NCI-H2029 treated with DMSO at 0.1 percent for 48 hours (cell line): ENCODE results near the gene NR3C2.

Experiments used
- DNase-seq: peaks from one replicate; lab custom pipeline; 2025; lab: John Stamatoyannopoulos, UW

NR3C2 gene

DNA sequence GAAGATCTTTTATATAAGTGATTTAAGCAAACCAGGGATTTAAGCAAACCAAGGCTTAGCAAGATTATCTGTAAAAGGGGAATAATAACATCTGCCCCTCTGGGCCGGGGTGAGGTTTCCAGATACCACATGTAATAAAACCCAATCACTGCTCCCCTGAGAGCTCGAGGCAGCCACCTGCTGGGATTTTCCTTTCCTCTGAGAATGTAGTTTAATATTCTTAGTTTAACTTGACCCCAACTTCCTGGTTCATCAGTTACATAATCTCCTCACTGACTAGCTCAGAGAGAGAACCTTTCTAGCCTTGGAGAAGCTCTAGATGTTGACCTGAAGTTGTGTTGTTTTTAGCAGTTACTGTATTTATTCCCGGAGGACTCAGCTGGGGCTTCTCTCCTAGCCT, 387.9 kb downstream of the NR3C2 start:
- peak; percentile 17 for DNase-seq

DNA sequence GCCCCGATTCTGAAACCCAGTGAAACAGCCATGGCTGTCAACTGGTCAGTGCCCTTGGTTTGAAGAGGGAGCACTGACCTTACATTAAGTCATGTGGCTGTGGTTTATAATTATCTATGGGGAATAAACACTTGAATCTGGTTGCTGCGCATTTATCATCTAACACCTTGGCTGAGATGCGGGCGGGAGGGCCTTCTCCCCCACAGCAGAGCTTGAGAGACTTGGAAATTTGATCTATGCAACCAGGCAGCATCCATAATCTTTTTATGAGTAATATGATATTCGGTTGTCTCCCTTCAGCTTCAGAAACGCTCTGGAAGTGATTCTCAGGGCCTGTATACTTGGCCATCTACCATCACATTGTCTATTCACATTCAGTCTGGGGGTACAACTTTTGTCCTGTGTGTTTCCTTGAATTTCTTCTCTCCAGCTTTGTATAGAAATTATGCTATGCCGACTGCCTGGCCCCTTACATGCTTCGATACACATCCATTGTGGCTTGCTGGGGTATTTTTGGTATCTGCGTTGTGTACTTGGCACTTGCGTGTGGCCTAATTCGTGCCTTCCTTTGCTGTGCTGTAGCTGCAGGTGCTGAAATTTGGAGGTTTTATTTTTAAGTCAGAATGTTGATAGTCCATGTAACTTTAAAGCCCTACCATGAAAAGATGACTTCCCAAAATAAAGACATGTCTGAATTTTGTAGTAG, 388.8 kb downstream of the NR3C2 start:
- DNase-seq, result no peak

DNA sequence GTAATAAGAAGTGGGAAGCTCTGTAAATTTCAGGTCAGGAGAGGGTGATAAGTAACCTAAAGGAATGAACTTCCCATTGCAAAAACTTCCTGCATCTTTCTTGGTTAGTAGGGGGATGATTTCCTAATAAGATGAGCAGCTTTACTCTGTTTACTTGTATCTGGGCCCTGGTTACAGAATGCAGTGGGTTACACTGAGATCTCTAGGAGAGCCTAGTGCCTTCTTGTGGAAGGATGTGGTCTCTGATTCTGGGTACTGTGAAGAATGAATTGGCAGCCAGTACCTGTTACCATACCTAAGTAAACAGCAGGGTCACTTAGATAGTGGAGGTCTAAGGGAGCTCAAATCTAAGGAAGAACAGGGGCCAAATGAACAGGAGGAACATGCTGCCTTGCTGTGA, 389.8 kb downstream of the NR3C2 start:
- no peak for DNase-seq

DNA sequence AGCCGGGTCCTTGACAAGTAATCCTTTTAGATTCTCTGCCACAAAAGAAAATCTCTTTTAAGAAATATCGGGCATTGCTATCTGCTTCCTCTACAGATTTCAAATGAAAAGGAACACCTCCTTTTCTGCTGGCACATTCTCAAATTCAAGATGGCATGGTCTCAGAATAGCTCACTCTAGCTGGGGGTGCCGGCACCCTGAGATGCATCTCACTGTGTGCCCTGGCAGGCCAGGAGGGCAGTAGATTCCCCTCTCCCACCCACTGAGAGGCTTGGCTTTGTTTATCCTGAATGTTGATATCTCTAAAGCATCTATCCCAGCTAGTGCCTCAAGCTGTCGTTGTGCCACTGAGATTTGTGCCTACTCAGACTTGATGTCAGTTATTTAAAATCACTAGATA, 390.8 kb downstream of the NR3C2 start:
- no peak for DNase-seq

DNA sequence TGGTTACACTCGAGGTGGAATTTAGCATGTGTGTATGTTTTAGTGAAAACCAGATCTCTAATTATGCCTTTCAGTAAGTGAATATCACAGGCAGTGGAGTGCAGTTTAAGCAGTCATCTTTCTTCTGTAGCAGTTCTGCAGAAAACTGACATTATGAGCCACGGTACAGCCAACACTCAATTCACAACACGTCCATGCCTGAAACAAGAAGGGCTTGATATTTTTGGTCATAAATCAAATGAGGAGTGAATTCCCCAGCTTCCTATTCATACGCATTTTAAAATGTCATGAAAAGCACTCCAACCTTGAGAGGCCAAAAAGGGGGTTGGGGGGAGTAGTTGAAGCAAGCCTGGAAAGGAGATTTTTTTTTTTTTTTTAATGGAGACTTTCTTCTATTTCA, 393.6 kb downstream of the NR3C2 start:
- DNase-seq, result no peak

DNA sequence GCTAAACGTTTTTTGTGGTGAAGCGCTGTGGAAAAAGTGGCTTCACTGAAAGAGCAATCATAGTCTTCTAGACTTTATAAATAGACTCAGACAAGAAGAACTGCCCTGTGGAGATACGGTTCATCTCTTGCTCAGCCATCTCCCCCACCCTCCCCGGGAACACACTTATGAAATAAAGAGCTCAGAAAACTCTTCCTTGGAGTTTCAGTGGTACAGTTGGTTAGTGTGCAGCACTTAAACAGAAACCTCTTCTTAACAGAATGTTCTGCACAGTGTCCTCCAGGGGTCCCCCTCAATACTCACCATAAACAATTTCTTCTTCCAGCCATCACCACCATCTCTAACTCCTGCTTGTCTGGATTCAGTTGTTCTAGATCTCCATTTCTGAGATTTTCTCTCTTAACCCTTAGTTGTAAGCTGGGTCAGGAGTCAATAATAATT, 397.3 kb downstream of the NR3C2 start:
- DNase-seq, result no peak

DNA sequence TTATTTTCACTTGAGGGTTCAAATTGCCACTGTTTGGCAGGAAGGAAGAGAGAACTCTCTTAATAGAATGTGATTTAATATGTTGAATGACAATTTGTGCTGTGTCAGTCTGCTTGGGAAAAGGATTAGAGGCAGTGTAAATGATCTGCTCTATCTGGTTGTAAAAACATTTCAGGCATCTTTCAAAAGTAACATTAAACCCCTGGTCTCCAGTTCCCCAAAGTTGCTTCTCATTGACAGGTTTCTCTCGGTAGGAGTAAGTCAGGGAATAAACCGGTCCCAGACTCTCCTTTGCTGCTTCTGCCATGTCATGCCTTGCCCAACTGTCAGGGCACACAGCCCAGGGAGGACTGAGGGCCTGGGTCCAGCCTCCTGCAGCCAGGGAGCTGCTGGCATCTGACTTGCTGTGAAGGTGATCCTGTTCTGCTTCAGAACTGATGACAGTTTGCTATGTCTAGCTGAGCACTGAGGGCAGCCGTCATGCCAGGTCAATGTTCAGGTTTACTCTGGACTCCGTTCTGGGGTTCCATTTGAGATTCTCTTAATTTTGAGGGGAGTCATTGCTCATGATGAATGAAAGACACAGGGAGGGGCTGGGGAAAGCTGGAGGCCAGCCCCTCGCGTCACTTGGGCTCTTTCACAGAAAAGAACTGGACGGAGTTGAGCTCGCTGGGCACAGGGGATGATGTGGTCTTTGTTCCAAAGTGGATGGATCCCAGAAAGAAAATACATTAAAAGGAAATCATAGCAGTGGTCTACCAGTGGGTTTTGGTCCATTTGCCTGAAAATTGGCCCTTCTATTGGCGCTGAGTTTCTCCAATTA, 397.9 kb downstream of the NR3C2 start:
- no peak for DNase-seq

DNA sequence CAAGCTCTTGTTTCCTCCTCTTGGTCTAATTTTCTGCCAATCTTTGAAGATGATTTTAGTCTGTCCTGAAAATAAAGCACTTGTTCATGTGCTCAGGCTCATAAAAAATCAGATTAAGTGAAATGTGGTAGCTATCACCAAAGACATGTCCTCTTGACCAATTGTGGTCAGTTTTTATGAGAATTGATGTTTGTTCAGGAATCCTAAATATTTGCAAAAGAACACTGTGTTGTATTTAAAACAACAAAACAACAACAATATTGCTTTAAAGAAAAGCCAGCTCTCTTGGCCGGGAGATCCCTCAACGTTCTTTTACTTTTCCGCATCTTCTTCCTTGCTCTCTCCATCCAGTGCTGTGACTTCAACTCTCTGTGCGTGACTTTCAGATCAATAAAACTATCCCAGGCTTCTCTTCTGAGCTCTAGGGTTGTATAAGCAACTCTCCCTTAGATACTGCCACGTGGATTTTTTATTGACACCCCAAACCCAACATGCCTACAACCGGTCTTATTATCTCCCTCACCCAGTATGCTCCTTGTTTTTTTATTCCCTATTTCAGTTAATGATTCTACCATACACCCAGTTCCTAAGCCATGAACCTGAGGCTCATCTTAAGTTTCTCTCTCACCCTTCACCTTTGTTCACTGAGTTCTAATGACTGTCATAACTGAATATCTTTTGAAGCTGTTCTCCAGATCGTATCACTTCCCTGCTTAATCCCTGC, 400.4 kb downstream of the NR3C2 start:
- no peak for DNase-seq

DNA sequence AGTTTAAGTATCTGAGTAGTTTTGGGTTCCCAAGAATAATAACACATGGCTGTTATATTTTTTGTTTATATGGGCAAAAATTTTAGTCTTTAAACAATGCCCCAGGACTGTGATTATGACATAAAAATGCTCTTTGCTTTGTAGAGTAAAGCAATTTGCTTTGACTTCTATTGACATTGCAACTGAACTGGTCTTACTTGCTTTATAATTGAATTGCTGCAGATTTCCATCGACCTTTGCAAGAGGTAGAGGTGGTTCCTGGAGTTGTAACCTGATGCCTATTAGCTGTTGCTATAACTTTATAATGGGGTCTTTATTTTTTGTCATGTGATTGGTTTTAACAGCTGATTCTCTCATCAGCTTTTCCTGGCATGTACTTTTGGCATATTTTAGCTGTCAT, 407.4 kb downstream of the NR3C2 start:
- DNase-seq, result no peak

DNA sequence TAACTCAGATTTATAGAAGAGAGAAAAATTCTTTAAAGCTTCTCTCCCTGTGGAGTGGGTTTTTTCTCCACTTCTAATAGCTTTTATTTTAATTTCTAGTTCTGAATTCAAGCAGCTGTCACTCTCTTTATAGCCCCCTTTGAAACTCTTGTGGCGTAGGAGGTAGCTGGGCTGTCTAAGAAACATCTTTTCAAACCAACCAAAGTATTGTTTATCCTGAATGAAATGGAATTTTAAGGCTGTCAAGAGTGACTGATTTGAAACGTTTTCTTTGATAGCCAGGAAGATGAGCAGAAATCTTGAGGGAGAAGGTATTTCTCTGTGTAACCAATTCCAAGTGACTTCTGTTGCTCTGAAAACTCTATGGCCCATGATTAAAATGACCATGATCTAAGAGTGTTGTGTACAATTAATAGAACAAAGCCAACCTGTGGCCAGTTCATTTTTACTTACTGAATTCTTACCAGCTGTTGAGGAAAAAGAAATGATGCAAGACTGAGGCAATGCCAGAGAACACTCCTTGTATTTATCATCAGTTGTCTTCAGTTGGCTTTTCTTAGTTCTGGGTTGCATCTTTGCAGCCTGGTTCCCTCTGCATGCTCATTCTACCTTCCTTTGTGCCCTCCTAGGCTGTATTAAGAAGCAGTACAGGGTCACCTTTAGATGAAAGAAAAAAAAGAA, 411.9 kb downstream of the NR3C2 start:
- no peak for DNase-seq

DNA sequence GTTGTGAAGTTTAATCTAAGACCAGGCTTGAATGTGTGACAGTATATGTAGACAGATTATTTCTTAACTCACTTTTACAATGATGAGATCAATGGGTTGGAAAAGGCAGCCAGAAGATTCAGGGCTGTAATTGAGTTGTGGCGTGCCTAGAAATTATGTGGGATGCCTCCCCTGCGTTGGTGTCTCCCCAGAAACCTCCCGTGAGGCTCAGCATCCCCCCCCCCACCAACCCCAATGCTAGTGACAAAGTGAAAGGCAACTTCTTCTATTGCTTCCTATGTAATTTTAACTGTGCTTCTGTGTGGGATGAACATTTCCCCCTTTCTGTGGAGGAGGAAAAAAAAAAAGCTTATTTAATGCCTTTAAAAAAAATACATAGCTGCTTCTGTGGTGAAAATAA, 412.4 kb downstream of the NR3C2 start:
- DNase-seq, result no peak
